CD8-positive, alpha-beta memory T cell (primary cell): ENCODE data around the gene PTPRM. TPM values are rescaled to one million over a fixed set of nuclear protein-coding genes. Genes with fewer than 3 reads are reported as not detected.

Experiments
- CTCF ChIA-PET: fragments of 350-600 bp; sonication (Branson Sonifier 250); formaldehyde crosslinking; loops from one replicate; lab custom pipeline; 2021; ENCODE audit warnings: antibody characterized with exemption; lab: Charles Lee
- POLR2A ChIA-PET: fragments of 350-600 bp; sonication (Branson Sonifier 250); formaldehyde crosslinking; loops from one replicate; lab custom pipeline; 2021; ENCODE audit warnings: antibody characterized with exemption; lab: Charles Lee
- DNase-seq, 5 donors: peaks; one replicate each; pipeline versions ENCODE4 v3.0.0 to v3.0.0-alpha.2; 2020 to 2022; ENCODE audit warnings: mixed read lengths in 1 of 5
- H3K27ac ChIP-seq: one replicate; pipeline ENCODE4 v1.7.0; 2013; ENCODE audit warnings: low read depth, mild to moderate bottlenecking, low read length, moderate library complexity
- H3K27me3 ChIP-seq: 2 replicates; pipeline ENCODE4 v1.7.0; 2013; ENCODE audit warnings: low read length, mild to moderate bottlenecking; ENCODE audit not compliant: insufficient read depth, poor library complexity, severe bottlenecking
- H3K36me3 ChIP-seq: 2 replicates; pipeline ENCODE4 v1.7.0; 2013; ENCODE audit warnings: mild to moderate bottlenecking, low read length, moderate library complexity; ENCODE audit not compliant: insufficient read depth
- H3K4me1 ChIP-seq: 2 replicates; pipeline ENCODE4 v1.7.0; 2013; ENCODE audit warnings: mild to moderate bottlenecking, low read length, moderate library complexity; ENCODE audit not compliant: insufficient read depth
- H3K4me3 ChIP-seq: 2 replicates; pipeline ENCODE4 v1.7.0; 2013; ENCODE audit warnings: mild to moderate bottlenecking, low read length
- H3K9me3 ChIP-seq: 2 replicates; pipeline ENCODE4 v1.7.0; 2013; ENCODE audit warnings: mild to moderate bottlenecking, low read length
- H3K27ac Mint-ChIP-seq, 8 donors: one replicate each; pipeline ENCODE4 v1.8.0; 2020 to 2021; ENCODE audit warnings: mixed read lengths in 8 of 8, mild to moderate bottlenecking in 6 of 8, inconsistent platforms in 3 of 8, moderate library complexity in 3 of 8
- H3K27me3 Mint-ChIP-seq, 2 donors: one replicate each; pipeline ENCODE4 v1.8.0; 2020 to 2021; ENCODE audit warnings: mixed read lengths in 2 of 2, mild to moderate bottlenecking in 1 of 2, moderate library complexity in 1 of 2
- H3K36me3 Mint-ChIP-seq, 3 donors: one replicate each; pipeline ENCODE4 v1.8.0; 2020 to 2021; ENCODE audit warnings: mixed read lengths in 3 of 3, inconsistent platforms in 1 of 3, mild to moderate bottlenecking in 1 of 3
- H3K4me1 Mint-ChIP-seq, 3 donors: one replicate each; pipeline ENCODE4 v1.8.0; 2020 to 2021; ENCODE audit warnings: mixed read lengths in 3 of 3, inconsistent platforms in 1 of 3, mild to moderate bottlenecking in 1 of 3
- H3K4me3 Mint-ChIP-seq, 7 donors: one replicate each; pipeline ENCODE4 v1.8.0; 2020 to 2021; ENCODE audit warnings: mixed read lengths in 7 of 7, mild to moderate bottlenecking in 6 of 7, moderate library complexity in 4 of 7, inconsistent platforms in 2 of 7
- H3K9me3 Mint-ChIP-seq, 5 donors: one replicate each; pipeline ENCODE4 v1.8.0; 2020 to 2022; ENCODE audit warnings: mixed read lengths in 5 of 5, mild to moderate bottlenecking in 3 of 5, moderate library complexity in 2 of 5, inconsistent platforms in 1 of 5
- polyA plus RNA-seq: library from polyadenylated mRNA; unstranded; fragments of 300-500 nt; fragmentation: Illumina TruSeq; gene quantifications from one replicate; pipeline ENCODE4 v1.2.3, GENCODE V29; 2021
- total RNA-seq, 2 experiments: library from RNA; stranded (reverse); gene quantifications; one replicate each; pipeline ENCODE4 v1.2.3, GENCODE V29; 2021

PTPRM gene
- total and polyA plus RNA-seq, 3 experiments from 2014 or later, result 3.9 to 7.4 (median 5.3) TPM

DNA sequence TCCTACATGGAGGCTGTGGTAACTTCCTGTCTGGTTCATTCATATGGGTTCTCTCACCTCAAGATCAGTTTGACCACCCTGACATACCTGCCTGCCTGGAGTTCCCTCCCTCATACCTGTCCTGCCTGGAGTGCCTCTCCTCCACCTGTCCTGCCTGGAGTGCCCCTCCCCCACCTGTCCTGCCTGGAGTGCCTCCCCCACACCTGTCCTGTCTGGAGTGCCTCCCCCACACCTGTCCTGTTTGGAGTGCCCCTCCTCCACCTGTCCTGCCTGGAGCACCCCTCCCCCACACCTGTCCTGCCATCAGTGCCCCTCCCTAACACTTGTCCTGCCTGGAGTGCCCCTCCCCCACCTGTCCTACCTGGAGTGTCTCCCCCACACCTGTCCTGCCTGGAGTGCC lies 461.9 kb downstream of the PTPRM start:
- no peaks in the 10 kb centered on the region for H3K27me3 Mint-ChIP-seq
- CTCF ChIA-PET, result no interaction called here
- H3K4me3 ChIP-seq, result no peak overlapping the region
- DNase-seq, result no peak
- H3K9me3 ChIP-seq, result no peaks in the 10 kb centered on the region
- POLR2A ChIA-PET, result no interaction called here
- H3K4me3 Mint-ChIP-seq, result no peak overlapping the region
- no peaks in the 10 kb centered on the region for H3K4me1 Mint-ChIP-seq
- H3K36me3 Mint-ChIP-seq, result peaks cover 0 to 5% (median 0%) of the 10 kb centered on the region in 3 donors
- peaks cover 0 to 6% (median 0%) of the 10 kb centered on the region in 5 donors for H3K9me3 Mint-ChIP-seq
- H3K27ac Mint-ChIP-seq, result no peak overlapping the region
- no peaks in the 10 kb centered on the region for H3K27me3 ChIP-seq
- H3K36me3 ChIP-seq, result no peaks in the 10 kb centered on the region
- H3K4me1 ChIP-seq, result no peaks in the 10 kb centered on the region
- no peak overlapping the region for H3K27ac ChIP-seq

DNA sequence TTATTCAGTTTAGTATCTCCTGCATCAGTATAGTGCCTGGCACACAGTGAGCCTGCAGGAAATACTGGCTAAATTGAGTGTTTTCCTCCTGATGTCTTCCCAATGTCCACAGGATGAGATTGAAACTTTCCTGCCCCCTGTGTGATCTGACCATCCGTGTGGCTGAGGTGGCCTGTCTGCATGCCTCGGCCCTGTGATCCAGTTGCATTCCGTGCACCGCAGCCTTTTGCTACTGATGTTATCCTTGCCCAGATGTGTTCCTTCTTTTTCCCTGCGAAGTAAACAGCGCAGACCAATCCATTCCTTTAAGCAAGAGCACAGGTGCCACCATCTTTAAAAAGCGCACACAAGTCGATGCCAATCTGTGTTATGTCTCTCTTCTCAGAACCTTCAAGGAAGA lies 462.6 kb downstream of the PTPRM start:
- no peaks in the 10 kb centered on the region for H3K9me3 ChIP-seq
- DNase-seq, result no peak
- no peaks in the 10 kb centered on the region for H3K36me3 ChIP-seq
- Mint-ChIP-seq H3K27me3 (no peaks in the 10 kb centered on the region), H3K4me1 (no peaks in the 10 kb centered on the region), H3K36me3 (peaks cover 0 to 5% (median 0%) of the 10 kb centered on the region in 3 donors), H3K4me3 (no peak overlapping the region), H3K27ac (no peak overlapping the region), H3K9me3 (peaks cover 0 to 5% (median 0%) of the 10 kb centered on the region in 5 donors)
- no peak overlapping the region for H3K27ac ChIP-seq
- ChIA-PET POLR2A (no interaction called here), CTCF (no interaction called here)
- no peak overlapping the region for H3K4me3 ChIP-seq
- H3K27me3 ChIP-seq, result no peaks in the 10 kb centered on the region
- no peaks in the 10 kb centered on the region for H3K4me1 ChIP-seq

DNA sequence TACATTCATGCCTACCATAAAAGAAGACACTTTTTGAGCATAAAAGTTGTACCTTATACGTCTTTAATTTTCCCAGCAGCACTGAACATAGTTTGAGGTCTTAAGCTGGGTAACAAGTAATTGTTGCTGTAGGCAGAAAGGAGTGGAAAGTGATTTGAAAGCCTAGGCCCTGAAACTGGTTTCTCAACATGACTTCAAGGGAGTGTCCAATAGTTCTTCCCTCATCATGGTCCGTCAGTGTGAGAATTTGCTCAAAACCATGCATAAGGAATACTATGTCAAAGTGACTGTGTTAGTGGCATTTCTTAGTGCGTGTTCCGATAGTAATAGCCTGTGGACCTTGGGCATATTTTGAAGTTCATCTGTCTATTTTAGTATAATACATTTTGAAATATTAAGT lies 463.1 kb downstream of the PTPRM start:
- no peak overlapping the region for H3K4me3 Mint-ChIP-seq
- CTCF ChIA-PET, result no interaction called here
- no peaks in the 10 kb centered on the region for H3K4me1 ChIP-seq
- H3K36me3 ChIP-seq, result no peaks in the 10 kb centered on the region
- H3K27me3 ChIP-seq, result no peaks in the 10 kb centered on the region
- DNase-seq, result no peak
- H3K9me3 Mint-ChIP-seq, result peaks cover 0 to 5% (median 0%) of the 10 kb centered on the region in 5 donors
- H3K36me3 Mint-ChIP-seq, result peaks cover 0 to 5% (median 0%) of the 10 kb centered on the region in 3 donors
- POLR2A ChIA-PET, result no interaction called here
- H3K4me1 Mint-ChIP-seq, result no peaks in the 10 kb centered on the region
- no peaks in the 10 kb centered on the region for H3K27me3 Mint-ChIP-seq
- H3K9me3 ChIP-seq, result no peaks in the 10 kb centered on the region
- no peak overlapping the region for H3K27ac Mint-ChIP-seq
- no peak overlapping the region for H3K4me3 ChIP-seq
- no peak overlapping the region for H3K27ac ChIP-seq

DNA sequence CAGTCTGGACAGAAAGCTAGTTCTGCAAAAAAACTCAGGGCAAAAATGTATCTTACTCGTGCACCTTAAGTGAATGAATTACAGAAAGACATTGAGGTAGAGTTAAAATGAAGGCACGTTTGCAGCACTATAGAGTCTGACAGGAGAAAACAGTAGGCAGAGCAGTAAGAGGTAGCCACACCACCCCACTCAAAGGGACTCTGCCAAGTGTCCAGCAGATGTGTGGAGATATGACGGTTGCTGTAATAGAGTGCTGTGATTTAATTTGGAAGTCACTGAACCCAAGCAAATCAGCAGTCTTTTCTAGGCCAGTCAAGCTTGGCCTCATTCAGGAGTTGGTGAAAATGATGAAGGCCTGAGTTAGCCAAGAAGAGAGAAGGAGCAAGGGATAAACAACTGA lies 464.4 kb downstream of the PTPRM start:
- DNase-seq, result no peak
- Histone ChIP-seq H3K27ac (no peak overlapping the region), H3K27me3 (no peaks in the 10 kb centered on the region), H3K36me3 (no peaks in the 10 kb centered on the region), H3K9me3 (no peaks in the 10 kb centered on the region), H3K4me1 (no peaks in the 10 kb centered on the region), H3K4me3 (no peak overlapping the region)
- CTCF ChIA-PET, result no interaction called here
- H3K36me3 Mint-ChIP-seq, result peaks cover 0 to 5% (median 0%) of the 10 kb centered on the region in 3 donors
- POLR2A ChIA-PET, result no interaction called here
- peaks cover 0 to 5% (median 0%) of the 10 kb centered on the region in 5 donors for H3K9me3 Mint-ChIP-seq
- H3K27ac Mint-ChIP-seq, result peak overlapping the region in 1 of 8 donors; percentile 22
- H3K27me3 Mint-ChIP-seq, result no peaks in the 10 kb centered on the region
- no peak overlapping the region for H3K4me3 Mint-ChIP-seq
- no peaks in the 10 kb centered on the region for H3K4me1 Mint-ChIP-seq

DNA sequence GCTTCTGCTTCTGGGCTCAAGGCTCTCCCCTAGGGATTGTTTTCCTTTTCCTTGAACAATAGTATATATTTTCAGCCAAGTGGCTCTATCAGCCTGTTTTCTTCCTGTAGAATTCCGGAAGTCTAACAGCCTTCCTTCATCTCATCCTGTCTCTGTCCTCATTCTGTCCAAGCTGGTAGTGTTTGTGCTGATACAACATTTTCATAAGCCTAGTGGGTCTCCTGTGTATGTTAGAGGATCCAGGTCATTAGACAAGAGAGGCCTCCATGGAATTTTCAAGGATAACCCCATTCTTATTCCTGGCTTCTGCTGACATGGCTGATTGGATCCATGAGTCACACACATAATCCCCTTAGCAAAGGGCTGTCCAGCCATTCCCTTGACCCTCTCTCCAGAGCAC lies 467.6 kb downstream of the PTPRM start:
- Histone ChIP-seq H3K4me3 (no peak overlapping the region), H3K36me3 (no peaks in the 10 kb centered on the region), H3K4me1 (no peaks in the 10 kb centered on the region), H3K27ac (no peak overlapping the region), H3K27me3 (no peaks in the 10 kb centered on the region), H3K9me3 (no peaks in the 10 kb centered on the region)
- H3K4me3 Mint-ChIP-seq, result no peak overlapping the region
- H3K9me3 Mint-ChIP-seq, result peaks cover 0 to 5% (median 0%) of the 10 kb centered on the region in 5 donors
- H3K36me3 Mint-ChIP-seq, result no peaks in the 10 kb centered on the region
- POLR2A ChIA-PET, result no interaction called here
- CTCF ChIA-PET, result no interaction called here
- H3K27me3 Mint-ChIP-seq, result no peaks in the 10 kb centered on the region
- peaks cover 0 to 3% (median 0%) of the 10 kb centered on the region in 3 donors for H3K4me1 Mint-ChIP-seq
- DNase-seq, result no peak
- H3K27ac Mint-ChIP-seq, result no peak overlapping the region

DNA sequence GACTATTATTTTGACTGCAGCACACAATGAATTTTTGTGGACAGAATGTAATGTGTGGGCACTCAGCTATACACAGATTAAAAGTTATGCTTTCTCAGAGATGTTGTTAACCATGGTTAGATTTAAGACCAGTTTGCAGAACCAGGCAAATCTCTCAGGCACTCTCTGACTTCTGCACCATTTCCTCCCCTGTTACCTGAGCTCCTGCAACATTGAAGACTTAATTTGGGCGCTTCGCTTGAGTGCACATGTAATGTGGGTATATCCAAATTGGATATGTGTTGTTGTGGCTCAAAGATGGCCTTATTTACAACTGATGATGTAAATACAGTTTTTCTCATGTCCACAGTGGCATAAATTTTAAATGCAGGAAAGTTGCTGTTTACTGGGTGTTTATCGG lies 469.4 kb downstream of the PTPRM start:
- H3K9me3 ChIP-seq, result no peaks in the 10 kb centered on the region
- Mint-ChIP-seq H3K36me3 (no peaks in the 10 kb centered on the region), H3K4me3 (no peak overlapping the region), H3K4me1 (peaks cover 0 to 3% (median 0%) of the 10 kb centered on the region in 3 donors), H3K9me3 (peaks cover 0 to 5% (median 0%) of the 10 kb centered on the region in 5 donors), H3K27ac (no peak overlapping the region), H3K27me3 (no peaks in the 10 kb centered on the region)
- ChIA-PET CTCF (no interaction called here), POLR2A (no interaction called here)
- H3K27me3 ChIP-seq, result no peaks in the 10 kb centered on the region
- no peak overlapping the region for H3K27ac ChIP-seq
- no peaks in the 10 kb centered on the region for H3K4me1 ChIP-seq
- no peaks in the 10 kb centered on the region for H3K36me3 ChIP-seq
- DNase-seq, result no peak
- no peak overlapping the region for H3K4me3 ChIP-seq

DNA sequence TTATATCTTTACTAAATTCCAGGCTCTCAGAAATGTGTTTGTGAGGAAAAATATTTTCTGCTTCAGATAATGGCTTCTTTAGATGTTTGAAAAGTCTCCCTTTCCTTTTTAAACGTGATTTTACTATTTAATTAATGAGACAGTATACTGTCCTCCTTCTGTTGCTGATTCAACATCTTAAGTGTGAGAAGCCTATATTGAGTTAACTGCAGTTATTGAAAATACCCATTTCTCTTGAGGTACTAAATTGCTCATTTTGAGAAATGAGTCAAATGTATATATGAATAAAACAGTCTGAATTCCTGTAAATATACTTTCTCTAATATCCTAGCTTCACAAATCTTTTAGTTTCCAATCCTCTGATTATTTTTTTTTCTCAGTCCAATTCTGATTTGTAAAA lies 470.2 kb downstream of the PTPRM start:
- no peak overlapping the region for H3K27ac ChIP-seq
- H3K9me3 Mint-ChIP-seq, result peaks cover 0 to 5% (median 0%) of the 10 kb centered on the region in 5 donors
- no peaks in the 10 kb centered on the region for H3K36me3 ChIP-seq
- no peaks in the 10 kb centered on the region for H3K36me3 Mint-ChIP-seq
- no peak overlapping the region for H3K4me3 ChIP-seq
- no peak for DNase-seq
- no peaks in the 10 kb centered on the region for H3K9me3 ChIP-seq
- no peak overlapping the region for H3K27ac Mint-ChIP-seq
- peaks cover 0 to 3% (median 0%) of the 10 kb centered on the region in 3 donors for H3K4me1 Mint-ChIP-seq
- ChIA-PET CTCF (no interaction called here), POLR2A (no interaction called here)
- H3K4me1 ChIP-seq, result no peaks in the 10 kb centered on the region
- H3K27me3 Mint-ChIP-seq, result no peaks in the 10 kb centered on the region
- no peak overlapping the region for H3K4me3 Mint-ChIP-seq
- H3K27me3 ChIP-seq, result no peaks in the 10 kb centered on the region

- no peak overlapping the region for H3K4me3 ChIP-seq
- DNase-seq, result no peak
- no peaks in the 10 kb centered on the region for H3K36me3 ChIP-seq
- Mint-ChIP-seq H3K27me3 (no peaks in the 10 kb centered on the region), H3K9me3 (peaks cover 0 to 7% (median 0%) of the 10 kb centered on the region in 5 donors), H3K36me3 (no peaks in the 10 kb centered on the region), H3K27ac (no peak overlapping the region), H3K4me3 (no peak overlapping the region), H3K4me1 (peaks cover 0 to 3% (median 0%) of the 10 kb centered on the region in 3 donors)
- CTCF ChIA-PET, result no interaction called here
- no peaks in the 10 kb centered on the region for H3K4me1 ChIP-seq
- H3K9me3 ChIP-seq, result no peaks in the 10 kb centered on the region
- no peak overlapping the region for H3K27ac ChIP-seq
- POLR2A ChIA-PET, result no interaction called here
- H3K27me3 ChIP-seq, result no peaks in the 10 kb centered on the region
These were observed 472.9 kb downstream of the PTPRM start for GRCh38 chr18:8040021-8040420.
